ENCODE results near the gene OR51T1. TPM values are rescaled to one million over a fixed set of nuclear protein-coding genes. Genes with fewer than 3 reads are reported as not detected.

The OR51T1 gene
- total RNA-seq, 1 experiment from 2014 or later: not detected

GRCh38 chr11:4891996-4892640 is 10.4 kb downstream of the OR51T1 start:
- peak; percentile 26 for TF ChIP-seq CTCF (IDR thresholded peaks at IDR 0.05; ENCODE audit: unreplicated experiment)
- Mint-ChIP-seq H3K4me3 (ENCODE audit: low read depth, unreplicated experiment) (no peak overlapping the region), H3K27ac (ENCODE audit: unreplicated experiment) (no peak overlapping the region), H3K9me3 (ENCODE audit: low read depth, unreplicated experiment) (peaks cover 10% of the 10 kb centered on the region), H3K27me3 (ENCODE audit: unreplicated experiment) (peaks cover 21% of the 10 kb centered on the region), H3K4me1 (ENCODE audit: low read depth, unreplicated experiment) (no peaks in the 10 kb centered on the region), H3K36me3 (ENCODE audit: insufficient read depth, unreplicated experiment) (no peaks in the 10 kb centered on the region)
- no TSS peak for BruUV-seq (replicated peaks)
- intact Hi-C loops (cut with micrococcal nuclease; ENCODE audit: unreplicated experiment): no loop called here
- DNase-seq: no peak
- CTCF ChIA-PET: no interaction called here

DNA sequence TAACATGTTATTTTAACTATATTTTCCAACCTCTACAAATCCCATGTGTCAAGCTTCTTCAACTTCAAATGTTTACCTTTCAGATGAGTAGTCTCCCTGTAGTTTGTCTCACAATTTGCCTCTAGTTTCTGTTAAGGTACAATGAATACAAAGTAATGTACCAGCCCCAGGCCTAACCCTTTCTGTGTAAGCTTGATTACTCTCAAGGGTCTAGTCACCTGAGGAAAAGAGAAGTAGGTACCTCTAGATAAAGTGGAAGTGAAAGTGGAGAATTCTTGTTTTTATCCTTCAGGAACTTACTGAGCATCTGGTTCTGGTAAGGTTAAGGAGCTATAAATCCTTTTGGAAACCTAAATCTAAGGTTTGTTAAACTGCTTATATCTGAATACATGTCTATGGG is 21.8 kb downstream of the OR51T1 start, which contains the start of gene OR51A7:
Gene OR51A7, plus strand, starts transcription at position 300 of the 400 bp plus-strand sequence. CDS start 3,587 bp downstream, outside the sequence.
- Mint-ChIP-seq H3K9me3 (ENCODE audit: low read depth, unreplicated experiment) (no peaks in the 10 kb centered on the region), H3K27ac (ENCODE audit: unreplicated experiment) (no peak within 1 kb of the TSS), H3K4me1 (ENCODE audit: low read depth, unreplicated experiment) (no peaks in the 10 kb centered on the region), H3K27me3 (ENCODE audit: unreplicated experiment) (no peaks in the 10 kb centered on the region), H3K4me3 (ENCODE audit: low read depth, unreplicated experiment) (no peak within 1 kb of the TSS), H3K36me3 (ENCODE audit: insufficient read depth, unreplicated experiment) (no peaks in the 10 kb centered on the region)
- no TSS peak for BruUV-seq (replicated peaks)
- intact Hi-C loops (cut with micrococcal nuclease; ENCODE audit: unreplicated experiment): no loop called here
- TF ChIP-seq CTCF (IDR thresholded peaks at IDR 0.05; ENCODE audit: unreplicated experiment): no peak
- no peak for DNase-seq
- CTCF ChIA-PET: no interaction called here

DNA sequence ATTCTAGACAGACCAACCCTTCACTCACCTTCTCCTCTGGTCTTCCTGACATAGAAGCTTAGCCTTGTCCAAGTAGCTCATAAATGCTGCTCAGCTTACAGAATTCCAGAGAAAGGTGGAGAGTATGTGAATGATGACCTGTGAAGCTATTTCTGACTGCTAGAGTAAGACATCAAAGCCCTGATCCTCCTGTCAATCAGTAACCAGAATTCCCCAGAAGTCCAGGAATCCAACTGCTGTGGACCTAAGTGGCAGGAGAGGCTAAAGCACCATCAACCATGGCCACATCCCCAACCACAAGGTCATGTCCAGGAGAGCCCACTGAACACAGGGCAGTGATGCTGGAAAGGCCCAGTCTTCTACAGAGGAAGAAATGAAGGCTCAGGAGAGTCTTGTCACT is 34.9 kb downstream of the OR51T1 start:
- no peak overlapping the region for H3K4me3 Mint-ChIP-seq (ENCODE audit: low read depth, unreplicated experiment)
- H3K27ac Mint-ChIP-seq (ENCODE audit: unreplicated experiment): no peak overlapping the region
- no peak for TF ChIP-seq CTCF (IDR thresholded peaks at IDR 0.05; ENCODE audit: unreplicated experiment)
- H3K27me3 Mint-ChIP-seq (ENCODE audit: unreplicated experiment): no peaks in the 10 kb centered on the region
- H3K36me3 Mint-ChIP-seq (ENCODE audit: insufficient read depth, unreplicated experiment): no peaks in the 10 kb centered on the region
- intact Hi-C loops (cut with micrococcal nuclease; ENCODE audit: unreplicated experiment): no loop called here
- DNase-seq: no peak
- no peaks in the 10 kb centered on the region for H3K4me1 Mint-ChIP-seq (ENCODE audit: low read depth, unreplicated experiment)
- peaks cover 2% of the 10 kb centered on the region for H3K9me3 Mint-ChIP-seq (ENCODE audit: low read depth, unreplicated experiment)
- CTCF ChIA-PET: interaction anchor here (0.6 kb wide), 1 partner anchor 10 kb away, joined by 8 read pairs; no protein-coding TSS in a partner anchor
- BruUV-seq (replicated peaks): no TSS peak

- CTCF ChIA-PET: no interaction called here
- Mint-ChIP-seq H3K36me3 (ENCODE audit: insufficient read depth, unreplicated experiment) (no peaks in the 10 kb centered on the region), H3K27ac (ENCODE audit: unreplicated experiment) (no peak within 1 kb of the TSS), H3K27me3 (ENCODE audit: unreplicated experiment) (no peaks in the 10 kb centered on the region), H3K4me3 (ENCODE audit: low read depth, unreplicated experiment) (no peak within 1 kb of the TSS), H3K9me3 (ENCODE audit: low read depth, unreplicated experiment) (peaks cover 8% of the 10 kb centered on the region), H3K4me1 (ENCODE audit: low read depth, unreplicated experiment) (no peaks in the 10 kb centered on the region)
- DNase-seq: no peak
- BruUV-seq (replicated peaks): no TSS peak
- intact Hi-C loops (cut with micrococcal nuclease; ENCODE audit: unreplicated experiment): no loop called here
- no peak for TF ChIP-seq CTCF (IDR thresholded peaks at IDR 0.05; ENCODE audit: unreplicated experiment)
Measured at GRCh38 chr11:4919250-4919649, 37.5 kb downstream of the OR51T1 start, which contains the start of gene OR51G2. Gene OR51G2 (minus strand): TSS chr11:4919350. CDS start chr11:4915663, 3,687 bp downstream.
